Ovary (tissue), 3 donors: ENCODE measurements around the gene ACTN2.

ENCODE experiments used
- CTCF ChIP-seq, 3 donors: fragments of 450-650 bp in 2 of 3; fragments of 200-600 bp in 1 of 3; IDR thresholded peaks; one replicate each; pipeline versions ENCODE4 v1.5.1 to v1.8.0; 2016 to 2022; ENCODE audit warnings: antibody characterized with exemption in 3 of 3, mild to moderate bottlenecking in 1 of 3
- EP300 ChIP-seq: sonication (generic); formaldehyde crosslinking; IDR thresholded peaks from one replicate; pipeline ENCODE4 v1.6.1; 2017; ENCODE audit warnings: antibody characterized with exemption
- donor health status: DM: no; HTN: no; CAD: no.

GRCh38 chr1:236639686-236640085 is 46.6 kb upstream of the ACTN2 start:
- no peak for TF ChIP-seq CTCF (IDR thresholded peaks at IDR 0.05)
- no peak for TF ChIP-seq EP300
